Activated CD8-positive, alpha-beta T cell treated with anti-CD3 and anti-CD28 coated beads for 36 hours (primary cell): ENCODE results near the gene SUPT3H. TPM values are rescaled to one million over a fixed set of nuclear protein-coding genes. Genes with fewer than 3 reads are reported as not detected.

Source experiments
- ATAC-seq: fragments of 200-7000 bp; cut with Tn5 transposase; one replicate; pipeline ENCODE4 v1.10.0; 2021; ENCODE audit warnings: mild to moderate bottlenecking, moderate library complexity
- CTCF ChIA-PET: fragments of 350-600 bp; sonication (Branson Sonifier 250); formaldehyde crosslinking; loops from one replicate; lab custom pipeline; 2021; ENCODE audit warnings: antibody characterized with exemption; lab: Charles Lee
- POLR2A ChIA-PET: fragments of 350-600 bp; sonication (Branson Sonifier 250); formaldehyde crosslinking; loops from one replicate; lab custom pipeline; 2021; ENCODE audit warnings: antibody characterized with exemption; lab: Charles Lee
- DNase-seq: peaks from one replicate; pipeline ENCODE4 v3.0.0-alpha.2; 2020
- H3K27ac Mint-ChIP-seq: one replicate; pipeline ENCODE4 v1.8.0; 2021; ENCODE audit warnings: mild to moderate bottlenecking, mixed read lengths
- H3K27me3 Mint-ChIP-seq: one replicate; pipeline ENCODE4 v1.8.0; 2021; ENCODE audit warnings: mixed read lengths
- H3K36me3 Mint-ChIP-seq: one replicate; pipeline ENCODE4 v1.8.0; 2021; ENCODE audit warnings: low read depth, mixed read lengths
- H3K4me1 Mint-ChIP-seq: one replicate; pipeline ENCODE4 v1.8.0; 2021; ENCODE audit warnings: low read depth, mixed read lengths
- H3K4me3 Mint-ChIP-seq: one replicate; pipeline ENCODE4 v1.8.0; 2021; ENCODE audit warnings: mild to moderate bottlenecking, moderate library complexity, mixed read lengths
- H3K9me3 Mint-ChIP-seq: one replicate; pipeline ENCODE4 v1.8.0; 2021; ENCODE audit warnings: mixed read lengths
- CTCF ChIP-seq: fragments of 200-600 bp; IDR thresholded peaks from one replicate; pipeline ENCODE4 v1.8.0; 2022; ENCODE audit warnings: antibody characterized with exemption, mild to moderate bottlenecking
- intact Hi-C: fragments of 100-400 bp; cut with micrococcal nuclease; formaldehyde crosslinking; loops from one replicate; pipeline ENCODE4 v1.10.0; 2022
- total RNA-seq, 2 experiments: library from RNA; stranded (reverse); gene quantifications; one replicate each; pipeline ENCODE4 v1.2.3, GENCODE V29; 2021

Gene SUPT3H
- total RNA-seq, 2 experiments from 2014 or later: 20.0 to 20.2 TPM

- ATAC-seq (no peak), DNase-seq (no peak)
- ChIA-PET CTCF (interaction anchor here (1.0 kb wide), 1 partner anchor 20 kb away, joined by 5 read pairs; no protein-coding TSS in a partner anchor), POLR2A (no interaction called here)
- no peak overlapping the region for H3K4me3 Mint-ChIP-seq
- TF ChIP-seq CTCF: no peak
- peaks cover 1% of the 10 kb centered on the region for H3K9me3 Mint-ChIP-seq
- peaks cover 19% of the 10 kb centered on the region for H3K4me1 Mint-ChIP-seq
- no peaks in the 10 kb centered on the region for H3K27me3 Mint-ChIP-seq
- peaks cover 6% of the 10 kb centered on the region for H3K36me3 Mint-ChIP-seq
- H3K27ac Mint-ChIP-seq: no peak overlapping the region
- intact Hi-C loops: no loop called here
Measured at GRCh38 chr6:45175272-45175671, 202.5 kb downstream of the SUPT3H start.

GRCh38 chr6:45174045-45174444, 203.7 kb downstream of the SUPT3H start:
- ChIA-PET CTCF (interaction anchor here (1.1 kb wide), 1 partner anchor 9 kb away, joined by 3 read pairs; no protein-coding TSS in a partner anchor), POLR2A (interaction anchor here (0.6 kb wide), 1 partner anchor 653 kb away, joined by 3 read pairs; no protein-coding TSS in a partner anchor)
- Mint-ChIP-seq H3K4me3 (no peak overlapping the region), H3K9me3 (peaks cover 1% of the 10 kb centered on the region), H3K36me3 (peaks cover 6% of the 10 kb centered on the region), H3K27ac (no peak overlapping the region), H3K27me3 (no peaks in the 10 kb centered on the region), H3K4me1 (peaks cover 23% of the 10 kb centered on the region)
- intact Hi-C loops: no loop called here
- DNase-seq (no peak), ATAC-seq (no peak)
- no peak for TF ChIP-seq CTCF

GRCh38 chr6:45171380-45171779, 206.4 kb downstream of the SUPT3H start:
- Mint-ChIP-seq H3K9me3 (no peaks in the 10 kb centered on the region), H3K27ac (no peak overlapping the region), H3K36me3 (peaks cover 9% of the 10 kb centered on the region), H3K4me1 (peaks cover 30% of the 10 kb centered on the region), H3K4me3 (no peak overlapping the region), H3K27me3 (no peaks in the 10 kb centered on the region)
- CTCF ChIA-PET: no interaction called here
- POLR2A ChIA-PET: no interaction called here
- DNase-seq: no peak
- no peak for TF ChIP-seq CTCF
- peak; percentile 24 for ATAC-seq
- intact Hi-C loops: no loop called here

GRCh38 chr6:45170309-45170708, 207.4 kb downstream of the SUPT3H start:
- Mint-ChIP-seq H3K27me3 (no peaks in the 10 kb centered on the region), H3K4me3 (no peak overlapping the region), H3K4me1 (peaks cover 40% of the 10 kb centered on the region), H3K9me3 (peaks cover 4% of the 10 kb centered on the region), H3K36me3 (peaks cover 14% of the 10 kb centered on the region), H3K27ac (no peak overlapping the region)
- no peak for TF ChIP-seq CTCF
- POLR2A ChIA-PET: interaction anchor here (0.9 kb wide), 1 partner anchor 29 kb away, joined by 3 read pairs; no protein-coding TSS in a partner anchor
- CTCF ChIA-PET: interaction anchor here (0.6 to 0.9 kb wide), 2 partner anchors 15 to 305 kb away, joined by 3 to 4 read pairs; no protein-coding TSS in a partner anchor
- DNase-seq (no peak), ATAC-seq (no peak)
- intact Hi-C loops: no loop called here

GRCh38 chr6:45169815-45170214, 207.9 kb downstream of the SUPT3H start:
- TF ChIP-seq CTCF: no peak
- ATAC-seq (no peak), DNase-seq (no peak)
- ChIA-PET POLR2A (interaction anchor here (0.9 kb wide), 1 partner anchor 29 kb away, joined by 3 read pairs; no protein-coding TSS in a partner anchor), CTCF (interaction anchor here (0.6 to 0.9 kb wide), 2 partner anchors 15 to 304 kb away, joined by 3 to 4 read pairs; no protein-coding TSS in a partner anchor)
- H3K36me3 Mint-ChIP-seq: peaks cover 13% of the 10 kb centered on the region
- H3K27me3 Mint-ChIP-seq: no peaks in the 10 kb centered on the region
- no peak overlapping the region for H3K27ac Mint-ChIP-seq
- intact Hi-C loops: loop anchor here (10.0 kb wide), 1 partner anchor 205 kb away; the partner anchor contains the start of gene SUPT3H
- no peak overlapping the region for H3K4me3 Mint-ChIP-seq
- peaks cover 45% of the 10 kb centered on the region for H3K4me1 Mint-ChIP-seq
- peaks cover 4% of the 10 kb centered on the region for H3K9me3 Mint-ChIP-seq
